H9 (cell line): Measurements from ENCODE around the gene COL4A1. TPM values are rescaled to one million over a fixed set of nuclear protein-coding genes. Genes with fewer than 3 reads are reported as not detected.

ENCODE experiments used
- DNase-seq: peaks from one replicate; pipeline ENCODE4 v3.0.0-alpha.2; 2017
- H2AFZ ChIP-seq: one replicate; pipeline ENCODE4 v1.6.1; 2013; ENCODE audit warnings: mild to moderate bottlenecking, low read length, control low read depth, moderate library complexity
- H2AK5ac ChIP-seq: 2 replicates; pipeline ENCODE4 v1.6.1; 2013; ENCODE audit warnings: low read length, control low read depth, mixed read lengths; ENCODE audit not compliant: insufficient read length
- H2BK120ac ChIP-seq: one replicate; pipeline ENCODE4 v1.6.1; 2013; ENCODE audit warnings: low read depth, mild to moderate bottlenecking, low read length, control low read depth, inconsistent platforms; ENCODE audit not compliant: poor library complexity, severe bottlenecking
- H2BK12ac ChIP-seq: 2 replicates; pipeline ENCODE4 v1.6.1; 2013; ENCODE audit warnings: low read length, control low read depth, mixed read lengths, low read depth; ENCODE audit not compliant: insufficient read length
- H2BK15ac ChIP-seq: 2 replicates; pipeline ENCODE4 v1.6.1; 2013; ENCODE audit warnings: low read depth, low read length, control low read depth
- H2BK20ac ChIP-seq: one replicate; pipeline ENCODE4 v1.6.1; 2013; ENCODE audit warnings: low read depth, mild to moderate bottlenecking, low read length, control low read depth, inconsistent platforms; ENCODE audit not compliant: poor library complexity, severe bottlenecking
- H2BK5ac ChIP-seq: 2 replicates; pipeline ENCODE4 v1.6.1; 2013; ENCODE audit warnings: low read length, control low read depth, mixed read lengths; ENCODE audit not compliant: insufficient read length
- H3K14ac ChIP-seq: 2 replicates; pipeline ENCODE4 v1.6.1; 2013; ENCODE audit warnings: low read length, control low read depth; ENCODE audit not compliant: insufficient read depth
- H3K18ac ChIP-seq: 2 replicates; pipeline ENCODE4 v1.6.1; 2013; ENCODE audit warnings: low read depth, mild to moderate bottlenecking, mixed read lengths, low read length, control low read depth; ENCODE audit not compliant: insufficient read length
- H3K23ac ChIP-seq: 2 replicates; pipeline ENCODE4 v1.6.1; 2013; ENCODE audit warnings: low read length, control low read depth, mixed read lengths, low read depth; ENCODE audit not compliant: insufficient read length
- H3K23me2 ChIP-seq: 2 replicates; pipeline ENCODE4 v1.6.1; 2013; ENCODE audit warnings: low read depth, mild to moderate bottlenecking, mixed read lengths, low read length, control low read depth; ENCODE audit not compliant: insufficient read length, poor library complexity, severe bottlenecking
- H3K27ac ChIP-seq: 2 replicates; pipeline ENCODE4 v1.5.1; 2013; ENCODE audit warnings: low read length, control low read depth, mixed read lengths, low read depth; ENCODE audit not compliant: insufficient read length
- H3K27me3 ChIP-seq: 2 replicates; pipeline ENCODE4 v1.6.1; 2013; ENCODE audit warnings: low read length, control low read depth, inconsistent platforms; ENCODE audit not compliant: insufficient read depth
- H3K4ac ChIP-seq: 2 replicates; pipeline ENCODE4 v1.6.1; 2013; ENCODE audit warnings: low read depth, mild to moderate bottlenecking, control low read depth, inconsistent platforms, low read length, moderate library complexity
- H3K4me1 ChIP-seq: 2 replicates; pipeline ENCODE4 v1.6.1; 2013; ENCODE audit warnings: low read length, control low read depth, inconsistent platforms; ENCODE audit not compliant: insufficient read depth
- H3K4me2 ChIP-seq: 2 replicates; pipeline ENCODE4 v1.6.1; 2013; ENCODE audit warnings: low read length, control low read depth, mixed read lengths; ENCODE audit not compliant: insufficient read length, insufficient read depth
- H3K56ac ChIP-seq: 2 replicates; pipeline ENCODE4 v1.6.1; 2013; ENCODE audit warnings: low read depth, mild to moderate bottlenecking, mixed read lengths, low read length, control low read depth; ENCODE audit not compliant: insufficient read length
- H3K79me1 ChIP-seq: 2 replicates; pipeline ENCODE4 v1.6.1; 2013; ENCODE audit warnings: low read depth, mild to moderate bottlenecking, moderate library complexity, low read length, control low read depth, inconsistent platforms; ENCODE audit not compliant: insufficient read depth, poor library complexity, severe bottlenecking
- H3K79me2 ChIP-seq: 2 replicates; pipeline ENCODE4 v1.6.1; 2013; ENCODE audit warnings: low read length, control low read depth, inconsistent platforms; ENCODE audit not compliant: insufficient read depth
- H3K9ac ChIP-seq: 2 replicates; pipeline ENCODE4 v1.6.1; 2013; ENCODE audit warnings: low read length, control low read depth, mixed read lengths; ENCODE audit not compliant: insufficient read length; ENCODE audit errors: extremely low read depth
- H3K9me3 ChIP-seq: one replicate; pipeline ENCODE4 v1.6.1; 2013; ENCODE audit warnings: low read depth, low read length, inconsistent platforms; ENCODE audit not compliant: control insufficient read depth
- H3T11ph ChIP-seq: one replicate; pipeline ENCODE4 v1.6.1; 2013; ENCODE audit warnings: mild to moderate bottlenecking, low read length, control low read depth, inconsistent platforms
- H4K20me1 ChIP-seq: one replicate; pipeline ENCODE4 v1.6.1; 2013; ENCODE audit not compliant: control insufficient read depth, insufficient read length, insufficient read depth
- H4K5ac ChIP-seq: 2 replicates; pipeline ENCODE4 v1.6.1; 2013; ENCODE audit warnings: low read depth, mild to moderate bottlenecking, mixed read lengths, low read length, control low read depth; ENCODE audit not compliant: insufficient read length
- H4K8ac ChIP-seq: replicated peaks from 2 replicates; pipeline ENCODE4 v1.6.1; 2013; ENCODE audit warnings: low read length, control low read depth, mixed read lengths, low read depth; ENCODE audit not compliant: insufficient read length
- H4K91ac ChIP-seq: 2 replicates; pipeline ENCODE4 v1.6.1; 2013; ENCODE audit warnings: low read depth, mild to moderate bottlenecking, moderate library complexity, mixed read lengths, low read length, control low read depth; ENCODE audit not compliant: insufficient read length
- H3K27ac Mint-ChIP-seq, 3 experiments: 2 replicates in 2 of 3; 3 replicates in 1 of 3; pipeline ENCODE4 v1.8.0; 2020 to 2021; ENCODE audit warnings: mixed read lengths in 3 of 3, mild to moderate bottlenecking in 1 of 3, moderate library complexity in 1 of 3
- H3K27me3 Mint-ChIP-seq: 2 replicates; pipeline ENCODE4 v1.8.0; 2021; ENCODE audit warnings: low read depth, mild to moderate bottlenecking, moderate library complexity, mixed read lengths
- H3K36me3 Mint-ChIP-seq, 3 experiments: 2 replicates in 2 of 3; 3 replicates in 1 of 3; pipeline ENCODE4 v1.8.0; 2020 to 2021; ENCODE audit warnings: low read depth in 3 of 3, mixed read lengths in 3 of 3; ENCODE audit not compliant: insufficient read depth in 1 of 3
- H3K4me1 Mint-ChIP-seq, 2 experiments: 2 replicates each; pipeline ENCODE4 v1.8.0; 2020; ENCODE audit warnings: mixed read lengths in 2 of 2
- H3K4me3 Mint-ChIP-seq, 2 experiments: 2 replicates in 1 of 2; 3 replicates in 1 of 2; pipeline ENCODE4 v1.8.0; 2020 to 2021; ENCODE audit warnings: mild to moderate bottlenecking in 2 of 2, mixed read lengths in 2 of 2, moderate library complexity in 1 of 2
- H3K9me3 Mint-ChIP-seq, 2 experiments: 2 replicates in 1 of 2; 3 replicates in 1 of 2; pipeline ENCODE4 v1.8.0; 2020; ENCODE audit warnings: mild to moderate bottlenecking in 2 of 2, mixed read lengths in 2 of 2, moderate library complexity in 1 of 2
- CTCF ChIP-seq: fragments of 200-600 bp; sonication (generic); conservative IDR thresholded peaks from 3 replicates; pipeline ENCODE4 v1.8.0; 2021; ENCODE audit warnings: antibody characterized with exemption, mild to moderate bottlenecking
- WGBS: extraction: QIAGEN DNeasy Blood & Tissue Kit; methylation state at CpG from one replicate; pipeline ENCODE4 v1.1.7; 2013; ENCODE audit warnings: missing lambda C conversion rate, low lambda C conversion rate, mixed read lengths; ENCODE audit not compliant: insufficient read length; ENCODE audit errors: extremely low coverage; 5-methylcytosine and 5-hydroxymethylcytosine counted together
- total RNA-seq: library from RNA; stranded (reverse); gene quantifications from 2 replicates; pipeline ENCODE4 v1.2.1, GENCODE V29; 2021

COL4A1 gene
- total RNA-seq, 1 experiment from 2014 or later = 73.1 TPM

- Histone ChIP-seq H3K56ac (no peak overlapping the region), H4K91ac (no peak overlapping the region), H3K4me1 (no peaks in the 10 kb centered on the region), H2BK12ac (no peak overlapping the region), H3K27ac (no peak overlapping the region), H3K27me3 (no peaks in the 10 kb centered on the region), H3K23me2 (no peaks in the 10 kb centered on the region), H4K5ac (no peak overlapping the region), H3K9ac (no peak overlapping the region), H2BK15ac (no peak overlapping the region), H3K79me2 (no peaks in the 10 kb centered on the region), H2AFZ (no peak overlapping the region), H2BK120ac (no peak overlapping the region), H3K4ac (no peak overlapping the region), H2BK20ac (no peak overlapping the region), H3K4me2 (no peak overlapping the region), H3K23ac (no peak overlapping the region), H3K9me3 (no peaks in the 10 kb centered on the region), H3K18ac (no peak overlapping the region), H3K79me1 (no peaks in the 10 kb centered on the region), H2BK5ac (no peak overlapping the region), H4K8ac (no peak overlapping the region), H2AK5ac (no peak overlapping the region), H3K14ac (no peak overlapping the region), H4K20me1 (no peaks in the 10 kb centered on the region), H3T11ph (no peak overlapping the region)
- H3K36me3 Mint-ChIP-seq = peaks cover 3 to 35% (median 9%) of the 10 kb centered on the region in 3 experiments; a peak in 5 of 7 replicates
- peaks cover under 1 to 5% of the 10 kb centered on the region in 2 experiments; a peak in 2 of 4 replicates for H3K4me1 Mint-ChIP-seq
- H3K4me3 Mint-ChIP-seq = no peak overlapping the region
- no CpG with 5 or more reads among the region's 8 CpGs for WGBS
- no peak for DNase-seq
- H3K9me3 Mint-ChIP-seq = peaks cover 0 to 3% of the 10 kb centered on the region in 2 experiments; a peak in 1 of 5 replicates
- H3K27me3 Mint-ChIP-seq = peaks cover 2% of the 10 kb centered on the region; the same call in 1 of the 2 replicates
- peak overlapping the region in 1 of 3 experiments; percentile 72; a peak in 1 of 7 replicates for H3K27ac Mint-ChIP-seq
- TF ChIP-seq CTCF = no peak
These were observed 111.1 kb downstream of the COL4A1 start for GRCh38 chr13:110195547-110196485.
